GM19324 (cell line): ENCODE results near the gene SLAMF9.

ENCODE experiments used
- ATAC-seq: cut with Tn5 transposase; IDR thresholded peaks from one replicate; pipeline ENCODE4 v1.9.1; 2021; ENCODE audit warnings: mild to moderate bottlenecking, moderate library complexity; ENCODE audit not compliant: unreplicated experiment, low FRiP score

SLAMF9 gene

DNA sequence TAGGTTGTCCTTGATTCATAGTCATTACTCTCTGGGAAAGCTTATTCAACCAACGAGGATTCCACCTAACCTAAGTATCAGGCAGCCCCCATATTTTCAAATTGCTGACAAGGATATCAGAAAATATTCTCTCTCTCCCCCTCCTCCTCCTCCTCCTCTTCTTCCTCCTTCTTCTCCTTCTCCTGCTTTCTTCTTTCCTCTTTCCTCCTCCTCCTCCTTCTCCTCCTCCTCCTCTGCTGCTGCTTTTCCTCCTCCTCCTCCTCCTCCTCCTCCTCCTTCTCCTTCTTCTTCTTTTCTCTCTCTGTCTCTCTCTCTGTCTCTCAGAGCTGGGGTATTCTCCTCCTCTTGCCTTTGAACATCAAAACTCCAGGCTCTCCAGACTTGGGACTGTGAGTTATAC lies 6.1 kb downstream of the SLAMF9 start:
- no peak for ATAC-seq

- no peak for ATAC-seq
Measured at GRCh38 chr1:159946242-159947187, 7.5 kb downstream of the SLAMF9 start.

GRCh38 chr1:159945483-159946241 lies 8.4 kb downstream of the SLAMF9 start, which contains the start of gene IGSF9:
Gene IGSF9, minus strand, starts transcription at chr1:159945613. Its CDS starts 2,159 bp downstream, at chr1:159943454.
- ATAC-seq, result peak; percentile 47

GRCh38 chr1:159944623-159945455 lies 9.2 kb downstream of the SLAMF9 start:
- no peak for ATAC-seq

GRCh38 chr1:159943908-159944622 lies 10.0 kb downstream of the SLAMF9 start:
- ATAC-seq, result no peak

- ATAC-seq, result no peak
Measured at GRCh38 chr1:159943278-159943640, 10.8 kb downstream of the SLAMF9 start.

- ATAC-seq, result no peak
Measured at GRCh38 chr1:159942632-159943277, 11.3 kb downstream of the SLAMF9 start.

DNA sequence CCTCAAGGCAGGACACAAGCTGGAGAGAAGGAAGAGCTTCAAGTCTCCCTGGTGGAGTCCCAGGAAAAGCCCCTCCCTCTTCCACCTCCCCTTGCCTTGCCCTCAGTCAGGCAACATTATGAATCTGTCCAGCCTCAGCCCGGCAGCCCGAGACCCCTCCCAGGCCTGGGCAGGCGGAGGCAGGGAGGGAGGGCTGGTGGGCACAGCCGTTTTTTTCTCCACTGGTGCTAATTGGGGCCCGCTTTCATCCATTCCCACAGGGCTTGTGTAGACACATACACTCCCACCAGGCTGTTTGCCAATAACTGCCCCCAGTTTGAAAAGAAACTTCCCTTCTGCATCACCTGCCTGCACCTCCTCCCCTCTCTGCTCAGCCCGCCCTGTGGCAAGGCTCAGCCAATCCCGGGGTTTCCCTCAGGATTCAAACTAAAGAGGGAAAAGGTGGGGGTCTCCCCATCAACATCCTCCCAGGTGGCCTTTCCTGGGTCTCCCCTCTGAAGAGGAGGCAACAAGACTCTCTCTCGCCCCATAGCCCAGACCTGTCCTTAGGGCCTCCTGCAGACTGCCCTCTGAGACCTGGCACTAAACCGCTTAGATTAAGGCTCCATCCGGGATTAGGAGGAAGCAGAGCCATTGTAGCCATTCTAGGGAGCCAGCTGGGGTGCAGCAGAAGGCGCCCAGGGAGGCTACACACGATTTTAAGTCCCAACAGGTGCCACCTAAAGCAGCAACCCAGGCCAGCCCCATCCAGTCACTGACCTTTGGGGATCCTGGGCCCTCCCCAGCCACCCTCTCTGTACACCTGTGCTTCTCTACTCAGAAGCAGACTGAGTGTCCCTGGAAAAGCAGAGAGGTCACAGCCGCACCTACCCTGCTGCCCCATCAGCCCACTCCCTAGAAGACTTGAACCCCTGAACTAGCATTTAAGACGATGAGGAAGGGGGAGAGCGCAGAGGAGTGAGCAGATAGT lies 12.2 kb downstream of the SLAMF9 start:
- ATAC-seq, result no peak

- no peak for ATAC-seq
Measured at GRCh38 chr1:159941141-159941540, 12.9 kb downstream of the SLAMF9 start.

- no peak for ATAC-seq
Measured at GRCh38 chr1:159940006-159940620, 13.9 kb downstream of the SLAMF9 start.

GRCh38 chr1:159939678-159940002 lies 14.4 kb downstream of the SLAMF9 start:
- ATAC-seq, result no peak

DNA sequence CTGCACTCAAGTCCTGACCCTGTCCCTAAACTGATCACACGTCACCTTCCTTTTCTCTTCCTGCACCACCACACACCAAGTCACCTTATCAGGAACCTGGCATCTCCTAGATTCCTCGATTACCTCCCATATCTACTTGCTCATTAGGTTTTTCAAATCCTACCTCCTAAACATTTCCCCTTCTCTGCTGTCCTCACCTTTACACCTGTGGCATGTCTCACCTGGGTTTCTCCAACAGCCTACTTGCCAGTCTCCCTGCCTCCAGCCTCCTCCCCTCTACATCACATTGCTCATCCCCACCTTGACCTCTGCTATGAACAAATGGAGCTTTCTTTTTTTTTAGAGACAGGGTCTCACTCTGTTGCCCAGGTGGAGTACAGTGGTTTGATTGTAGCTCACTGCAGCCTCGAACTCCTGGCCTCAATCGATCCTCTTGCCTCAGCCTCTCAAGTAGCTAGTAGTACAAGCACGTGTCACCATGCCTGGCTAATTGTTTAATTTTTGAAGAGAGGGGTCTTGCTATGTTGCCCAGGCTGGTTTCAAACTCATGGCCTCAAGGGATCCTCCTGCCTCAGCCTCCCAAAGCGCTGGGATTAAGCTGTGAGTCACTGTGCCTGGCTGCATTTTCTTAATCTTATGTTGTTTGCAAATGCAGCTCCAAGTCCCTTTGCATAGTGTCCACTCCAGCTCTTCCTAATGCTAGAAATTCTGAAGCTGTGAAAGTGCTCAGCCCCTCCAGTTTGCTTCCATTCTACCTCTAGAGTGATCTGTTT lies 14.9 kb downstream of the SLAMF9 start:
- ATAC-seq, result no peak

GRCh38 chr1:159938211-159938852 lies 15.7 kb downstream of the SLAMF9 start:
- ATAC-seq, result no peak

DNA sequence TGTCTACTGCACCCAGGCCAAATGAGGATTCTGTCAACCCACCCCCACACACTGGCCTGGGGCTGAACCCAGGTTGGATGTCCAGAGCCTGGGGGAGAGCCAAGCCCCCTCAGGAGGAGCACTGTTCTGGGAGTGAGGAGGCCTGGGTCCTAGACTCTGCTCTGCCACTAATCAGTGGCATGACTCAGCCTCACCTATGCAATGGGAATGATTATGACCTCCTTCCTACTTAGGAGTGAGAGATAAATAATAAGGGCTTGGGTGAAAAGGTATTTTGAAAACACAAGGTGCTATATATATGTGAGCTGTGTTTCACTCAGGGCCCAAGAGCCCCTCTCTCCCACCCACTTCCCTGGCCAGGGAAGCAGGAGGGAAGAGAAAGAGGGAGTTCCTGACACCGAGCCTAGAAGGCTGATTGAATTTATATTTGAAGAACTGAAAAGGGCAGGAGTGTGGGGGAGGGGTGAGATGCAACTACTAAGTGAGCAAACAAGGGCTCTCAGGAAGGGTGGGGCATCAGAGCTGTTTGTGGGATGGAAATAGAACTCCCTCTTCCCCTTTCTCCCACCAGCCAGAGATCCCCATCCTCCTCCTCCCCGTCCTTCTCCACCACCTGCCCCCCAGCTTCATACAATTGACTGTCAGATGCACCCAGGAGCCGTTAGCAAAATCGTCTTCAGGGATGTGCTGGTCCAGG lies 16.8 kb downstream of the SLAMF9 start:
- ATAC-seq, result no peak

DNA sequence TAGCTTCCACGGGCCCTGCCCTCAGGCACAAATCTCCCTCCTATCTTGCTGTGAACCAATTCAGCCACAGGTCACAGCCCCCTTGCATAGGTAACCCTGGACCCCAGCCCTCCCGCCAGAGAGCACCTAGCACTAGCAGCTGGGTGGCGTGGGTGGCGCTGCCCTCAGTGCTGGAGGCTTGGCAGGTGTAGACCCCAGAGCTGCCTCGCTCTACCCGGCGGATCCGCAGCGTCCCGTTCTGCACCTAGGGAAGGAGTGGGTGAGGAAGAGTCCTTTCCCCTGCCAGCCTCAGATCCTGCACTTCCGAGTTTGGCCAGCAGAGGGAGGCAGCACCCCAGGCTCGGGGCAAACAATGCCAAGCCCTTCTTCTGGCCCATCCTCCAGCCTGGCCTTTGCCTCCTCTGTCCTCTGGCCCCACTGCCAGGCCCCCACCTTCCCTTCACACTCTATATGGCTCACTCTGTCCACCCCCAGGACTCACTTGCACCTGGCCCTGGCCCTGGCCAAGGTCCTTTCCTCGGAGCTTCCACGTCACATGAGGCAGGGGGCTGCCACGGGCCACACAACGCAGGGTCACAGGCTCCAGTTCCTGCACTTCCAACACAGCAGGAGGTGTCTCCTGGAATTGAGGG lies 17.6 kb downstream of the SLAMF9 start:
- ATAC-seq, result no peak
